GM23248 (cell line): ENCODE data around the gene DPF1.

Experiments
- EZH2 ChIP-seq: fragments of 200-600 bp; sonication (generic); IDR thresholded peaks from 2 replicates; pipeline ENCODE4 v1.6.1; 2018; ENCODE audit warnings: antibody characterized with exemption, mild to moderate bottlenecking; ENCODE audit not compliant: insufficient read depth, poor library complexity, severe bottlenecking
- EZH2phosphoT487 ChIP-seq: fragments of 200-600 bp; sonication (generic); IDR thresholded peaks from 2 replicates; pipeline ENCODE4 v1.6.1; 2018; ENCODE audit warnings: antibody characterized with exemption, moderate library complexity, mild to moderate bottlenecking, low read depth; ENCODE audit not compliant: insufficient read depth

DNA sequence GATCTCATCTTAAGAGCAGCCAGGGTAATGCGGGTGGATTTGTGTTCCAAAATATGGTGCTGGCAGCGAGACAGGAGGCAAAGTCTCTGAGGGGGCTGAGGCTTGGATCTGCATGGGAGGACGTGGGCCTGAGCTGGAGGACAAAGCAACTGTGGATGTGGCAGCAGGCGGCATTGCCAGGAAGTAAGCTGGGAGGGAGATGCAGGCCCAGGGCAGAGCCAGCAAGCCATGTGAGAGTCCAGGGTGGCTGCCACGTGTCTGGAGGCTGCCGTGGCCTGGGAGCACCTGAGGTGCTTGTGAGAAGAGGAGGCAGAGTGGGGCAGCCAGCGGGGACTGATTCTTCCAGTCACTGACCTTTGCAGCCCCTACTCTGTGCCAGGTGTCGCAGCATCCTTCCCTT lies 52.0 kb downstream of the DPF1 start:
- TF ChIP-seq EZH2phosphoT487 (no peak), EZH2 (no peak)
